SK-N-SH (cell line): ENCODE measurements around the gene NNT.
"Not testable (repeated sequence)": the region's sequence is repeated elsewhere in the genome, so short reads cannot be mapped to it uniquely, and the experiment has no call there.

Experiments used
- CHD2 ChIP-seq: fragments of 150-350 bp; IDR thresholded peaks from 2 replicates; pipeline ENCODE4 v1.6.1; 2018; ENCODE audit warnings: low read length; ENCODE audit not compliant: partially characterized antibody
- CTCF ChIP-seq: fragments of 200-600 bp; sonication (generic); IDR thresholded peaks from 2 replicates; pipeline ENCODE4 v1.6.1; 2017; ENCODE audit warnings: antibody characterized with exemption, mild to moderate bottlenecking, moderate library complexity
- EP300 ChIP-seq, 2 experiments: IDR thresholded peaks; 2 replicates each; pipeline versions ENCODE4 v1.4.0 to v1.6.1; 2012; ENCODE audit warnings: borderline replicate concordance in 1 of 2, low read depth in 1 of 2, low read length in 1 of 2
- FOSL2 ChIP-seq: IDR thresholded peaks from 2 replicates; pipeline ENCODE4 v1.4.0; 2012; ENCODE audit warnings: low read depth, mild to moderate bottlenecking, moderate library complexity, borderline replicate concordance
- GABPA ChIP-seq: IDR thresholded peaks from 2 replicates; pipeline ENCODE4 v1.4.0; 2012; ENCODE audit warnings: low read depth, mild to moderate bottlenecking
- IRF3 ChIP-seq: fragments of 150-350 bp; IDR thresholded peaks from 2 replicates; pipeline ENCODE4 v1.6.1; 2016; ENCODE audit warnings: mild to moderate bottlenecking, low read depth, low read length
- MXI1 ChIP-seq: IDR thresholded peaks from 2 replicates; pipeline ENCODE4 v1.6.1; 2012; ENCODE audit warnings: mild to moderate bottlenecking, low read depth, low read length, improper control_type of control experiment
- POLR2AphosphoS5 ChIP-seq: IDR thresholded peaks from 2 replicates; pipeline ENCODE4 v1.6.1; 2012; ENCODE audit warnings: low read depth, low read length
- RAD21 ChIP-seq: IDR thresholded peaks from 2 replicates; pipeline ENCODE4 v1.6.1; 2012; ENCODE audit warnings: mild to moderate bottlenecking, low read length
- SIN3A ChIP-seq: IDR thresholded peaks from 2 replicates; pipeline ENCODE4 v1.6.1; 2012; ENCODE audit warnings: low read depth, mild to moderate bottlenecking, low read length, moderate library complexity, borderline replicate concordance
- TAF1 ChIP-seq: IDR thresholded peaks from 2 replicates; pipeline ENCODE4 v1.6.1; 2012; ENCODE audit warnings: low read depth, mild to moderate bottlenecking, low read length, moderate library complexity, borderline replicate concordance
- TEAD4 ChIP-seq: IDR thresholded peaks from 2 replicates; pipeline ENCODE4 v1.4.0; 2012; ENCODE audit warnings: mild to moderate bottlenecking, borderline replicate concordance; ENCODE audit not compliant: insufficient read depth
- USF2 ChIP-seq: fragments of 150-350 bp; IDR thresholded peaks from 2 replicates; pipeline ENCODE4 v1.6.1; 2017; ENCODE audit warnings: antibody characterized with exemption, low read length, low read depth, borderline replicate concordance
- TF ChIP-seq, protein P1 (sequence below): IDR thresholded peaks from 2 replicates; pipeline ENCODE4 v1.4.0; 2012; ENCODE audit warnings: low read depth

DNA sequence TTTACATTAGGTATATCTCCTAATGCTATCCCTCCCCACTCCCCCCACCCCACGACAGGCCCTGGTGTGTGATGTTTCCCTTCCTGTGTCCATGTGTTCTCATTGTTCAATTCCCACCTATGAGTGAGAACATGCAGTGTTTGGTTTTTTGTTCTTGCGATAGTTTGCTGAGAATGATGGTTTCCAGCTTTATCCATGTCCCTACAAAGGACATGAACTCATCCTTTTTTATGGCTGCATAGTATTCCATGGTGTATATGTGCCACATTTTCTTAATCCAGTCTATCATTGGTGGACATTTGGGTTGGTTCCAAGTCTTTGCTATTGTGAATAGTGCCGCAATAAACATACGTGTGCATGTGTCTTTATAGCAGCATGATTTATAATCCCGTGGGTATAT, 64.4 kb downstream of the NNT start:
- TF ChIP-seq CTCF; MXI1; EP300 (IDR thresholded peaks at IDR 0.05; ENCODE audit: borderline replicate concordance in 1 of 2, low read depth in 1 of 2, low read length in 1 of 2); RAD21; USF2; CHD2; TAF1; TEAD4; SIN3A; IRF3; POLR2AphosphoS5; GABPA; FOSL2: not testable (repeated sequence)
- TF ChIP-seq, protein P1, sequence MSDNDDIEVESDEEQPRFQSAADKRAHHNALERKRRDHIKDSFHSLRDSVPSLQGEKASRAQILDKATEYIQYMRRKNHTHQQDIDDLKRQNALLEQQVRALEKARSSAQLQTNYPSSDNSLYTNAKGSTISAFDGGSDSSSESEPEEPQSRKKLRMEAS = not testable (repeated sequence)
